Endodermal cell (in vitro differentiated cells): ENCODE data around the gene KCNA5. TPM values are rescaled to one million over a fixed set of nuclear protein-coding genes. Genes with fewer than 3 reads are reported as not detected.

Source experiments
- DNase-seq: peaks from one replicate; pipeline ENCODE4 v3.0.0-alpha.2; 2017
- H3K27ac ChIP-seq: 2 replicates; pipeline ENCODE4 v1.5.1; 2013; ENCODE audit warnings: mild to moderate bottlenecking, low read depth, low read length, moderate library complexity
- H3K27me3 ChIP-seq: 2 replicates; pipeline ENCODE4 v1.6.1; 2013; ENCODE audit warnings: mild to moderate bottlenecking, low read length, moderate library complexity; ENCODE audit not compliant: insufficient read depth, control insufficient read depth, poor library complexity, severe bottlenecking
- H3K36me3 ChIP-seq: 2 replicates; pipeline ENCODE4 v1.7.0; 2013; ENCODE audit warnings: mild to moderate bottlenecking, low read length, moderate library complexity; ENCODE audit not compliant: control insufficient read depth, insufficient read depth
- H3K4me1 ChIP-seq: one replicate; pipeline ENCODE4 v1.7.0; 2013; ENCODE audit warnings: low read length; ENCODE audit not compliant: control insufficient read depth, insufficient read depth
- H3K4me3 ChIP-seq: 2 replicates; pipeline ENCODE4 v1.5.1; 2013; ENCODE audit warnings: mild to moderate bottlenecking, low read length, moderate library complexity
- H3K9ac ChIP-seq: 2 replicates; pipeline ENCODE4 v1.6.1; 2013; ENCODE audit warnings: mild to moderate bottlenecking, low read length, moderate library complexity; ENCODE audit not compliant: poor library complexity, severe bottlenecking; ENCODE audit errors: extremely low read depth
- H3K9me3 ChIP-seq: 2 replicates; pipeline ENCODE4 v1.6.1; 2013; ENCODE audit warnings: mild to moderate bottlenecking, low read length, moderate library complexity; ENCODE audit not compliant: control insufficient read depth
- H3K27ac Mint-ChIP-seq: 2 replicates; pipeline ENCODE4 v1.8.0; 2020; ENCODE audit warnings: mixed read lengths
- H3K27me3 Mint-ChIP-seq: 2 replicates; pipeline ENCODE4 v1.8.0; 2021; ENCODE audit warnings: mild to moderate bottlenecking, mixed read lengths; ENCODE audit not compliant: insufficient read depth
- H3K36me3 Mint-ChIP-seq: 2 replicates; pipeline ENCODE4 v1.8.0; 2020; ENCODE audit warnings: low read depth, mixed read lengths
- H3K4me1 Mint-ChIP-seq: 2 replicates; pipeline ENCODE4 v1.8.0; 2020; ENCODE audit warnings: mixed read lengths
- H3K4me3 Mint-ChIP-seq: 2 replicates; pipeline ENCODE4 v1.8.0; 2020; ENCODE audit warnings: mild to moderate bottlenecking, moderate library complexity, mixed read lengths
- H3K9me3 Mint-ChIP-seq: 2 replicates; pipeline ENCODE4 v1.8.0; 2020; ENCODE audit warnings: mild to moderate bottlenecking, mixed read lengths
- WGBS, 2 experiments: methylation state at CpG; one replicate each; pipeline versions ENCODE4 v1.1.5 to v1.1.7; 2013; ENCODE audit warnings: missing lambda C conversion rate in 2 of 2, mixed read lengths in 1 of 2; ENCODE audit not compliant: insufficient coverage in 1 of 2, insufficient read length in 1 of 2; 5-methylcytosine and 5-hydroxymethylcytosine counted together
- total RNA-seq, 2 donors: library from RNA; stranded (reverse); fragmentation: NEBNext Ultra II Directional in 1 of 2; extraction: Animal tissue kit (Norgen Biotek cat#: 25700) in 1 of 2; gene quantifications; 2 replicates in 1 of 2; 3 replicates in 1 of 2; pipeline ENCODE4 v1.2.1, GENCODE V29; 2021
- TF ChIP-seq, protein P1 (sequence below): fragments of 200-600 bp; sonication (generic); conservative IDR thresholded peaks from 2 replicates; pipeline ENCODE4 v1.5.0; 2021; ENCODE audit warnings: antibody characterized with exemption, mild to moderate bottlenecking

The KCNA5 gene
- total RNA-seq, 2 donors from 2014 or later, result not detected

GRCh38 chr12:5094986-5095385, 51.3 kb downstream of the KCNA5 start:
- 82 to 87% methylated on average over 3 of the region's 3 CpGs for WGBS, 2 experiments
- Histone ChIP-seq H3K9ac (no peak overlapping the region), H3K27me3 (peaks cover 61% of the 10 kb centered on the region), H3K9me3 (no peaks in the 10 kb centered on the region), H3K27ac (no peak overlapping the region), H3K36me3 (no peaks in the 10 kb centered on the region), H3K4me3 (no peak overlapping the region), H3K4me1 (no peaks in the 10 kb centered on the region)
- DNase-seq, result no peak
- H3K4me3 Mint-ChIP-seq, result no peak overlapping the region
- H3K27me3 Mint-ChIP-seq, result peaks cover 38% of the 10 kb centered on the region
- H3K36me3 Mint-ChIP-seq, result no peaks in the 10 kb centered on the region
- H3K4me1 Mint-ChIP-seq, result no peaks in the 10 kb centered on the region
- H3K27ac Mint-ChIP-seq, result no peak overlapping the region
- no peaks in the 10 kb centered on the region for H3K9me3 Mint-ChIP-seq
- TF ChIP-seq, protein P1, sequence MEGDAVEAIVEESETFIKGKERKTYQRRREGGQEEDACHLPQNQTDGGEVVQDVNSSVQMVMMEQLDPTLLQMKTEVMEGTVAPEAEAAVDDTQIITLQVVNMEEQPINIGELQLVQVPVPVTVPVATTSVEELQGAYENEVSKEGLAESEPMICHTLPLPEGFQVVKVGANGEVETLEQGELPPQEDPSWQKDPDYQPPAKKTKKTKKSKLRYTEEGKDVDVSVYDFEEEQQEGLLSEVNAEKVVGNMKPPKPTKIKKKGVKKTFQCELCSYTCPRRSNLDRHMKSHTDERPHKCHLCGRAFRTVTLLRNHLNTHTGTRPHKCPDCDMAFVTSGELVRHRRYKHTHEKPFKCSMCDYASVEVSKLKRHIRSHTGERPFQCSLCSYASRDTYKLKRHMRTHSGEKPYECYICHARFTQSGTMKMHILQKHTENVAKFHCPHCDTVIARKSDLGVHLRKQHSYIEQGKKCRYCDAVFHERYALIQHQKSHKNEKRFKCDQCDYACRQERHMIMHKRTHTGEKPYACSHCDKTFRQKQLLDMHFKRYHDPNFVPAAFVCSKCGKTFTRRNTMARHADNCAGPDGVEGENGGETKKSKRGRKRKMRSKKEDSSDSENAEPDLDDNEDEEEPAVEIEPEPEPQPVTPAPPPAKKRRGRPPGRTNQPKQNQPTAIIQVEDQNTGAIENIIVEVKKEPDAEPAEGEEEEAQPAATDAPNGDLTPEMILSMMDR, result no peak

Other genes starting within 250 kb of the KCNA5 start
- not detected for gene KCNA1, start 134.0 kb upstream of the KCNA5 start, total RNA-seq